Measurements from ENCODE around the gene SNX25.

DNA sequence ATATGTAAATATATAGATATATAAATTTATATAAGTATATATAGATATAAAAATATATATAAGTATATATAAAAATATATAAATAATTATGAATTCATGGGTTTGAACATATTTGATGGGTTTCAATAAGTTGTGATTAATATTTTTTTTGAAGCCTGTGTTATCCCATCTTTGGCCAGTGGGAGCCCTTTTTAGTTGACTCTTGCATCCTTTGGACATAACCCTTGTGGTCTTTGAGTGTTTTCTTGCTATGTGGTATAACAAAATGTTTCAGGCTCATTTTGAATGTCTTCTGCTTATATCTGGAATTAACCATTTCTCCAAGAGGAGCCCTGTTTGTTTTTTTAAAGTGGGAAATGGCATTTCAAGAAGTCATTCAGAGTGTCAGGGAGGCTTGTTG, 15.2 kb downstream of the SNX25 start:
- TF ChIP-seq, protein P1, sequence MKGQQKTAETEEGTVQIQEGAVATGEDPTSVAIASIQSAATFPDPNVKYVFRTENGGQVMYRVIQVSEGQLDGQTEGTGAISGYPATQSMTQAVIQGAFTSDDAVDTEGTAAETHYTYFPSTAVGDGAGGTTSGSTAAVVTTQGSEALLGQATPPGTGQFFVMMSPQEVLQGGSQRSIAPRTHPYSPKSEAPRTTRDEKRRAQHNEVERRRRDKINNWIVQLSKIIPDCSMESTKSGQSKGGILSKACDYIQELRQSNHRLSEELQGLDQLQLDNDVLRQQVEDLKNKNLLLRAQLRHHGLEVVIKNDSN (IDR thresholded peaks at IDR 0.05): no peak
- TF ChIP-seq EP300 (IDR thresholded peaks at IDR 0.05; ENCODE audit: borderline replicate concordance) (no peak), RAD21 (IDR thresholded peaks at IDR 0.05; ENCODE audit: low read depth) (no peak), REST (IDR thresholded peaks at IDR 0.05; ENCODE audit: low read depth) (no peak), CEBPB (IDR thresholded peaks at IDR 0.05) (no peak), TEAD4 (IDR thresholded peaks at IDR 0.05) (no peak), TAF1 (IDR thresholded peaks at IDR 0.05; ENCODE audit: low read depth) (no peak)

Measured in Ishikawa (cell line).